Liver (tissue), 9 donors: ENCODE measurements around the gene HTR3C. TPM values are rescaled to one million over a fixed set of nuclear protein-coding genes. Genes with fewer than 3 reads are reported as not detected.

Experiments
- DNase-seq: peaks from one replicate; pipeline ENCODE4 v3.0.0-alpha.2; 2017; ENCODE audit warnings: low spot score
- H3K27ac ChIP-seq, 2 donors: one replicate each; pipeline ENCODE4 v1.7.0; 2013; ENCODE audit warnings: inconsistent platforms in 2 of 2, low read length in 2 of 2, control low read depth in 1 of 2, low read depth in 1 of 2, mild to moderate bottlenecking in 1 of 2
- H3K27me3 ChIP-seq, 4 donors: one replicate each; pipeline versions ENCODE4 v1.6.1 to v1.7.0; 2013; ENCODE audit warnings: low read length in 3 of 4, inconsistent platforms in 1 of 4, mild to moderate bottlenecking in 1 of 4, moderate library complexity in 1 of 4; ENCODE audit not compliant: control insufficient read depth in 4 of 4, insufficient read depth in 4 of 4
- H3K36me3 ChIP-seq, 4 donors: one replicate each; pipeline versions ENCODE4 v1.6.1 to v1.7.0; 2013; ENCODE audit warnings: low read length in 3 of 4, mild to moderate bottlenecking in 3 of 4, low read depth in 1 of 4, moderate library complexity in 1 of 4; ENCODE audit not compliant: control insufficient read depth in 4 of 4, insufficient read depth in 3 of 4
- H3K4me1 ChIP-seq, 4 donors: one replicate each; pipeline versions ENCODE4 v1.6.1 to v1.7.0; 2013; ENCODE audit warnings: low read length in 3 of 4, mild to moderate bottlenecking in 3 of 4, moderate library complexity in 1 of 4; ENCODE audit not compliant: control insufficient read depth in 4 of 4, insufficient read depth in 4 of 4
- H3K4me3 ChIP-seq, 3 donors: one replicate each; pipeline versions ENCODE4 v1.6.1 to v1.7.0; 2013; ENCODE audit warnings: low read length in 3 of 3, control low read depth in 1 of 3, low read depth in 1 of 3, mild to moderate bottlenecking in 1 of 3
- H3K9ac ChIP-seq, 2 donors: one replicate each; pipeline ENCODE4 v1.7.0; 2013; ENCODE audit warnings: low read length in 2 of 2, mild to moderate bottlenecking in 2 of 2, moderate library complexity in 2 of 2, control low read depth in 1 of 2, low read depth in 1 of 2
- H3K9me3 ChIP-seq, 4 donors: one replicate each; pipeline versions ENCODE4 v1.6.1 to v1.7.0; 2013; ENCODE audit warnings: low read length in 3 of 4; ENCODE audit not compliant: control insufficient read depth in 4 of 4
- EGR1 ChIP-seq, 2 donors: IDR thresholded peaks; 2 replicates each; pipeline ENCODE4 v1.6.1; 2016 to 2018; ENCODE audit warnings: antibody characterized with exemption in 2 of 2, low read depth in 2 of 2
- FOXA1 ChIP-seq: IDR thresholded peaks from 2 replicates; pipeline ENCODE4 v1.6.1; 2016; ENCODE audit warnings: antibody characterized with exemption
- FOXA2 ChIP-seq: IDR thresholded peaks from 2 replicates; pipeline ENCODE4 v1.6.1; 2016; ENCODE audit warnings: antibody characterized with exemption
- GABPA ChIP-seq, 2 donors: IDR thresholded peaks in 1 of 2; conservative IDR thresholded peaks in 1 of 2; 2 replicates each; pipeline ENCODE4 v1.6.1; 2016; ENCODE audit warnings: antibody characterized with exemption in 2 of 2, mild to moderate bottlenecking in 1 of 2, moderate library complexity in 1 of 2
- HNF4A ChIP-seq, 2 donors: conservative IDR thresholded peaks; 2 replicates each; pipeline ENCODE4 v1.6.1; 2016; ENCODE audit warnings: antibody characterized with exemption in 2 of 2, mild to moderate bottlenecking in 2 of 2
- HNF4G ChIP-seq: IDR thresholded peaks from 2 replicates; pipeline ENCODE4 v1.6.1; 2016; ENCODE audit warnings: antibody characterized with exemption
- JUND ChIP-seq, 2 donors: IDR thresholded peaks; 2 replicates each; pipeline ENCODE4 v1.6.1; 2016; ENCODE audit warnings: antibody characterized with exemption in 2 of 2
- NR2F2 ChIP-seq: IDR thresholded peaks from 2 replicates; pipeline ENCODE4 v1.6.1; 2016; ENCODE audit warnings: antibody characterized with exemption
- RAD21 ChIP-seq, 2 donors: IDR thresholded peaks; 2 replicates each; pipeline ENCODE4 v1.6.1; 2016; ENCODE audit warnings: antibody characterized with exemption in 2 of 2, mild to moderate bottlenecking in 2 of 2
- RXRA ChIP-seq, 2 donors: IDR thresholded peaks; 2 replicates each; pipeline ENCODE4 v1.6.1; 2017 to 2018; ENCODE audit warnings: antibody characterized with exemption in 2 of 2, mild to moderate bottlenecking in 1 of 2
- SP1 ChIP-seq: IDR thresholded peaks from 2 replicates; pipeline ENCODE4 v1.6.1; 2018; ENCODE audit warnings: antibody characterized with exemption, mild to moderate bottlenecking
- TAF1 ChIP-seq: conservative IDR thresholded peaks from 2 replicates; pipeline ENCODE4 v1.6.1; 2016; ENCODE audit warnings: antibody characterized with exemption, mild to moderate bottlenecking
- YY1 ChIP-seq: IDR thresholded peaks from 2 replicates; pipeline ENCODE4 v1.6.1; 2016; ENCODE audit warnings: antibody characterized with exemption, mild to moderate bottlenecking
- WGBS: extraction: QIAGEN DNeasy Blood & Tissue Kit; methylation state at CpG from one replicate; pipeline ENCODE4 v1.1.7; 2013; 5-methylcytosine and 5-hydroxymethylcytosine counted together
- polyA plus RNA-seq, 2 donors: library from polyadenylated mRNA; stranded (reverse) in 1 of 2; unstranded in 1 of 2; fragments of 200-250 nt in 1 of 2; fragments of >200 nt in 1 of 2; fragmentation: Nextera tagmentation in 1 of 2; extraction: Ambion mirVana in 1 of 2; gene quantifications; one replicate each; pipeline versions ENCODE4 v1.2.1 to v1.2.3, GENCODE V29; 2013 to 2015
- total RNA-seq, 2 donors: library from RNA; depleted of rRNA; stranded (reverse); fragments of >200 nt; gene quantifications; one replicate each; pipeline ENCODE4 v1.2.3, GENCODE V29; 2014
- TF ChIP-seq, protein P1 (sequence below): IDR thresholded peaks from 2 replicates; pipeline ENCODE4 v1.6.1; 2016; ENCODE audit warnings: antibody characterized with exemption, mild to moderate bottlenecking
- TF ChIP-seq, protein P2 (sequence below): IDR thresholded peaks from 2 replicates; pipeline ENCODE4 v1.6.1; 2016; ENCODE audit warnings: antibody characterized with exemption
- TF ChIP-seq, protein P3 (sequence below): IDR thresholded peaks from 2 replicates; pipeline ENCODE4 v1.6.1; 2016; ENCODE audit warnings: antibody characterized with exemption
- TF ChIP-seq, protein P4 (sequence below): fragments of 150-350 bp; IDR thresholded peaks from 2 replicates; pipeline ENCODE4 v1.5.1; 2017; ENCODE audit warnings: improper control_type of control experiment, low read depth, low read length; ENCODE audit not compliant: missing input control
- TF ChIP-seq, protein P5 (sequence below): IDR thresholded peaks from 2 replicates; pipeline ENCODE4 v1.6.1; 2016; ENCODE audit warnings: antibody characterized with exemption
- donor health status: healthy.
- donor health status: healthy.
- donor health status: healthy.
- donor health status: healthy.
- donor health status: healthy.

HTR3C gene
- total and polyA plus RNA-seq, 4 donors, result not detected

DNA sequence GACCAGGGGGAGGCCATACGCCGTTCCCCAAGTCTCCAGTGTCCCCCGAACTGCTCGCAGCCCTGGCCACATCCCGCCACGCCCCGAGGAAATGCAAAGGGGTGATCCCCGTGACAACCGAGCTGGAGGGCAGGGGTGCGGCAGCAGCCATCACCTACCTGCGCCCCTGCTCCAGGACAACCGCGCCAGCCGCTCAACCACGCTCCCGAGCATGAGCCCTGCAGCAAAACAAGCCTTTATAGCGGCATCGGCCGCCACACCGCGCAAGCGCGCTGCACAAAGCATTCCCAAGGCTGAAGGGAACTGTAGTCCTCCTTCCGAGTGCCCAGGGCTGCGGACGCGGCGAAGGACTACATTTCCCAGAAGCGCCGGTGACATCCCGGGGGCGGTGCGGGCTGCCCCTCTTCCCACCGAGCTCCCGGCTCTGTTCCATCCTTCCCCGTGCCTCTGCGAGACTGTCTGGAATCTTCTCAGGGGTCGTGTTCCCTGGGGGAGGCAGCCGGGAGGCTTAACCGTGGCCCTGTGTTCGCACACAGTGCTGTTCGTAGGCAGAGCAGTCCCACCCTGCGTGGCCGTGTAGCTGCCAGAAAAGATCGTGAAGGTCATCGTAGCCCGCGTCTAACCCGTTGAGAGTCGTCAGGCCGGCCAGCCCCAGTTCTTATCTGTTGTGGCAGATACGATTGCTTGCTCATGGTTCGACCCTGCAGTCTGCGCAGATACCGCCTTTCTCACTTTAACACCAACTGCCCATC lies 35.0 kb upstream of the HTR3C start, which contains the start of gene ABCC5:
ABCC5 (minus strand) TSS at position 213 of the 752 bp plus-strand sequence. CDS start 3,492 bp downstream, outside the sequence.
- TF ChIP-seq YY1 (peak; percentile 79), NR2F2 (peak; percentile 53), TAF1 (no peak), HNF4A (conservative IDR thresholded peaks at IDR 0.05) (no peak), RXRA (IDR thresholded peaks at IDR 0.05) (peak in 1 of 2 donors; percentile 27), SP1 (peak; percentile 50), RAD21 (IDR thresholded peaks at IDR 0.05) (no peak), GABPA (IDR thresholded peaks at IDR 0.05 in 1 of 2, conservative IDR thresholded peaks at IDR 0.05 in 1 of 2) (peak in 1 of 2 donors; percentile 44), EGR1 (IDR thresholded peaks at IDR 0.05; ENCODE audit: low read depth in 2 of 2) (peak; percentile 93 to 96), FOXA2 (no peak), FOXA1 (no peak), HNF4G (no peak), JUND (IDR thresholded peaks at IDR 0.05) (no peak)
- TF ChIP-seq, protein P1, sequence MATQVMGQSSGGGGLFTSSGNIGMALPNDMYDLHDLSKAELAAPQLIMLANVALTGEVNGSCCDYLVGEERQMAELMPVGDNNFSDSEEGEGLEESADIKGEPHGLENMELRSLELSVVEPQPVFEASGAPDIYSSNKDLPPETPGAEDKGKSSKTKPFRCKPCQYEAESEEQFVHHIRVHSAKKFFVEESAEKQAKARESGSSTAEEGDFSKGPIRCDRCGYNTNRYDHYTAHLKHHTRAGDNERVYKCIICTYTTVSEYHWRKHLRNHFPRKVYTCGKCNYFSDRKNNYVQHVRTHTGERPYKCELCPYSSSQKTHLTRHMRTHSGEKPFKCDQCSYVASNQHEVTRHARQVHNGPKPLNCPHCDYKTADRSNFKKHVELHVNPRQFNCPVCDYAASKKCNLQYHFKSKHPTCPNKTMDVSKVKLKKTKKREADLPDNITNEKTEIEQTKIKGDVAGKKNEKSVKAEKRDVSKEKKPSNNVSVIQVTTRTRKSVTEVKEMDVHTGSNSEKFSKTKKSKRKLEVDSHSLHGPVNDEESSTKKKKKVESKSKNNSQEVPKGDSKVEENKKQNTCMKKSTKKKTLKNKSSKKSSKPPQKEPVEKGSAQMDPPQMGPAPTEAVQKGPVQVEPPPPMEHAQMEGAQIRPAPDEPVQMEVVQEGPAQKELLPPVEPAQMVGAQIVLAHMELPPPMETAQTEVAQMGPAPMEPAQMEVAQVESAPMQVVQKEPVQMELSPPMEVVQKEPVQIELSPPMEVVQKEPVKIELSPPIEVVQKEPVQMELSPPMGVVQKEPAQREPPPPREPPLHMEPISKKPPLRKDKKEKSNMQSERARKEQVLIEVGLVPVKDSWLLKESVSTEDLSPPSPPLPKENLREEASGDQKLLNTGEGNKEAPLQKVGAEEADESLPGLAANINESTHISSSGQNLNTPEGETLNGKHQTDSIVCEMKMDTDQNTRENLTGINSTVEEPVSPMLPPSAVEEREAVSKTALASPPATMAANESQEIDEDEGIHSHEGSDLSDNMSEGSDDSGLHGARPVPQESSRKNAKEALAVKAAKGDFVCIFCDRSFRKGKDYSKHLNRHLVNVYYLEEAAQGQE, result peak; percentile 50
- TF ChIP-seq, protein P2, sequence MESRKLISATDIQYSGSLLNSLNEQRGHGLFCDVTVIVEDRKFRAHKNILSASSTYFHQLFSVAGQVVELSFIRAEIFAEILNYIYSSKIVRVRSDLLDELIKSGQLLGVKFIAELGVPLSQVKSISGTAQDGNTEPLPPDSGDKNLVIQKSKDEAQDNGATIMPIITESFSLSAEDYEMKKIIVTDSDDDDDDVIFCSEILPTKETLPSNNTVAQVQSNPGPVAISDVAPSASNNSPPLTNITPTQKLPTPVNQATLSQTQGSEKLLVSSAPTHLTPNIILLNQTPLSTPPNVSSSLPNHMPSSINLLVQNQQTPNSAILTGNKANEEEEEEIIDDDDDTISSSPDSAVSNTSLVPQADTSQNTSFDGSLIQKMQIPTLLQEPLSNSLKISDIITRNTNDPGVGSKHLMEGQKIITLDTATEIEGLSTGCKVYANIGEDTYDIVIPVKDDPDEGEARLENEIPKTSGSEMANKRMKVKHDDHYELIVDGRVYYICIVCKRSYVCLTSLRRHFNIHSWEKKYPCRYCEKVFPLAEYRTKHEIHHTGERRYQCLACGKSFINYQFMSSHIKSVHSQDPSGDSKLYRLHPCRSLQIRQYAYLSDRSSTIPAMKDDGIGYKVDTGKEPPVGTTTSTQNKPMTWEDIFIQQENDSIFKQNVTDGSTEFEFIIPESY, result no peak
- TF ChIP-seq, protein P3, sequence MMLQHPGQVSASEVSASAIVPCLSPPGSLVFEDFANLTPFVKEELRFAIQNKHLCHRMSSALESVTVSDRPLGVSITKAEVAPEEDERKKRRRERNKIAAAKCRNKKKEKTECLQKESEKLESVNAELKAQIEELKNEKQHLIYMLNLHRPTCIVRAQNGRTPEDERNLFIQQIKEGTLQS, result no peak
- TF ChIP-seq, protein P4, sequence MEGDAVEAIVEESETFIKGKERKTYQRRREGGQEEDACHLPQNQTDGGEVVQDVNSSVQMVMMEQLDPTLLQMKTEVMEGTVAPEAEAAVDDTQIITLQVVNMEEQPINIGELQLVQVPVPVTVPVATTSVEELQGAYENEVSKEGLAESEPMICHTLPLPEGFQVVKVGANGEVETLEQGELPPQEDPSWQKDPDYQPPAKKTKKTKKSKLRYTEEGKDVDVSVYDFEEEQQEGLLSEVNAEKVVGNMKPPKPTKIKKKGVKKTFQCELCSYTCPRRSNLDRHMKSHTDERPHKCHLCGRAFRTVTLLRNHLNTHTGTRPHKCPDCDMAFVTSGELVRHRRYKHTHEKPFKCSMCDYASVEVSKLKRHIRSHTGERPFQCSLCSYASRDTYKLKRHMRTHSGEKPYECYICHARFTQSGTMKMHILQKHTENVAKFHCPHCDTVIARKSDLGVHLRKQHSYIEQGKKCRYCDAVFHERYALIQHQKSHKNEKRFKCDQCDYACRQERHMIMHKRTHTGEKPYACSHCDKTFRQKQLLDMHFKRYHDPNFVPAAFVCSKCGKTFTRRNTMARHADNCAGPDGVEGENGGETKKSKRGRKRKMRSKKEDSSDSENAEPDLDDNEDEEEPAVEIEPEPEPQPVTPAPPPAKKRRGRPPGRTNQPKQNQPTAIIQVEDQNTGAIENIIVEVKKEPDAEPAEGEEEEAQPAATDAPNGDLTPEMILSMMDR, result no peak
- TF ChIP-seq, protein P5, sequence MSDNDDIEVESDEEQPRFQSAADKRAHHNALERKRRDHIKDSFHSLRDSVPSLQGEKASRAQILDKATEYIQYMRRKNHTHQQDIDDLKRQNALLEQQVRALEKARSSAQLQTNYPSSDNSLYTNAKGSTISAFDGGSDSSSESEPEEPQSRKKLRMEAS, result peak; percentile 65
- peak within 1 kb of the TSS; percentile 75 to 76 for H3K9ac ChIP-seq
- no peaks in the 10 kb centered on the region for H3K9me3 ChIP-seq
- peaks cover 0 to 12% (median 6%) of the 10 kb centered on the region in 4 donors for H3K4me1 ChIP-seq
- H3K36me3 ChIP-seq, result peaks cover 0 to 6% (median under 1%) of the 10 kb centered on the region in 4 donors
- under 1% methylated on average over 55 of the region's 55 CpGs for WGBS
- DNase-seq, result peak; percentile 88
- peak within 1 kb of the TSS; percentile 70 to 98 (median 90) for H3K4me3 ChIP-seq
- H3K27me3 ChIP-seq, result no peaks in the 10 kb centered on the region
- peak within 1 kb of the TSS; percentile 60 to 67 for H3K27ac ChIP-seq
